Measurements from ENCODE around the gene LTBP1.

Gene LTBP1

GRCh38 chr2:33241581-33241980, 294.8 kb downstream of the LTBP1 start:
- Histone ChIP-seq H2AFZ (ENCODE audit: low read depth) (no peak overlapping the region), H3K79me2 (ENCODE audit: insufficient read depth, low read depth) (no peaks in the 10 kb centered on the region), H3K4me3 (IDR thresholded peaks at IDR 0.05; ENCODE audit: insufficient read depth, low read depth, low read length) (no peak overlapping the region), H3K4me1 (ENCODE audit: low read depth, poor library complexity, severe bottlenecking) (no peaks in the 10 kb centered on the region), H3K27me3 (ENCODE audit: insufficient read depth, low read depth) (no peaks in the 10 kb centered on the region), H4K20me1 (ENCODE audit: insufficient read depth) (no peaks in the 10 kb centered on the region), H3K27ac (no peak overlapping the region), H3K36me3 (ENCODE audit: insufficient read depth) (no peaks in the 10 kb centered on the region), H3K4me2 (no peak overlapping the region), H3K9ac (no peak overlapping the region)
- no peak for TF ChIP-seq CTCF (conservative IDR thresholded peaks at IDR 0.05; ENCODE audit: low read depth, low read length)

GRCh38 chr2:33242845-33243244, 296.1 kb downstream of the LTBP1 start:
- Histone ChIP-seq H3K36me3 (ENCODE audit: insufficient read depth) (no peaks in the 10 kb centered on the region), H3K9ac (no peak overlapping the region), H4K20me1 (ENCODE audit: insufficient read depth) (no peaks in the 10 kb centered on the region), H3K27ac (no peak overlapping the region), H2AFZ (ENCODE audit: low read depth) (no peak overlapping the region), H3K4me1 (ENCODE audit: low read depth, poor library complexity, severe bottlenecking) (no peaks in the 10 kb centered on the region), H3K4me2 (no peak overlapping the region), H3K27me3 (ENCODE audit: insufficient read depth, low read depth) (no peaks in the 10 kb centered on the region), H3K4me3 (IDR thresholded peaks at IDR 0.05; ENCODE audit: insufficient read depth, low read depth, low read length) (no peak overlapping the region), H3K79me2 (ENCODE audit: insufficient read depth, low read depth) (no peaks in the 10 kb centered on the region)
- TF ChIP-seq CTCF (conservative IDR thresholded peaks at IDR 0.05; ENCODE audit: low read depth, low read length), result no peak

GRCh38 chr2:33246432-33246831, 299.7 kb downstream of the LTBP1 start:
- Histone ChIP-seq H3K9ac (no peak overlapping the region), H3K4me2 (no peak overlapping the region), H3K36me3 (ENCODE audit: insufficient read depth) (no peaks in the 10 kb centered on the region), H3K4me3 (IDR thresholded peaks at IDR 0.05; ENCODE audit: insufficient read depth, low read depth, low read length) (no peak overlapping the region), H3K27me3 (ENCODE audit: insufficient read depth, low read depth) (no peaks in the 10 kb centered on the region), H4K20me1 (ENCODE audit: insufficient read depth) (no peaks in the 10 kb centered on the region), H2AFZ (ENCODE audit: low read depth) (no peak overlapping the region), H3K79me2 (ENCODE audit: insufficient read depth, low read depth) (no peaks in the 10 kb centered on the region), H3K27ac (no peak overlapping the region), H3K4me1 (ENCODE audit: low read depth, poor library complexity, severe bottlenecking) (no peaks in the 10 kb centered on the region)
- no peak for TF ChIP-seq CTCF (conservative IDR thresholded peaks at IDR 0.05; ENCODE audit: low read depth, low read length)

- no peaks in the 10 kb centered on the region for H3K79me2 ChIP-seq (ENCODE audit: insufficient read depth, low read depth)
- H3K4me1 ChIP-seq (ENCODE audit: low read depth, poor library complexity, severe bottlenecking), result no peaks in the 10 kb centered on the region
- no peak overlapping the region for H3K4me3 ChIP-seq (IDR thresholded peaks at IDR 0.05; ENCODE audit: insufficient read depth, low read depth, low read length)
Observed at GRCh38 chr2:33247365-33247764, 300.6 kb downstream of the LTBP1 start.

More at GRCh38 chr2:33247365-33247764, 300.6 kb downstream of the LTBP1 start:
- TF ChIP-seq CTCF (conservative IDR thresholded peaks at IDR 0.05; ENCODE audit: low read depth, low read length), result no peak
- H3K4me2 ChIP-seq, result no peak overlapping the region
- H2AFZ ChIP-seq (ENCODE audit: low read depth), result no peak overlapping the region
- H3K9ac ChIP-seq, result no peak overlapping the region
- H4K20me1 ChIP-seq (ENCODE audit: insufficient read depth), result no peaks in the 10 kb centered on the region
- no peaks in the 10 kb centered on the region for H3K27me3 ChIP-seq (ENCODE audit: insufficient read depth, low read depth)
- H3K36me3 ChIP-seq (ENCODE audit: insufficient read depth), result no peaks in the 10 kb centered on the region
- H3K27ac ChIP-seq, result no peak overlapping the region

Data from KMS-11 (cell line).